Left ventricle myocardium inferior (tissue), 1 donor: ENCODE data around the gene CES4A. TPM values are rescaled to one million over a fixed set of nuclear protein-coding genes. Genes with fewer than 3 reads are reported as not detected.

Experiments used
- DNase-seq: peaks from one replicate; pipeline ENCODE4 v3.0.0-alpha.2; 2020
- H3K27ac ChIP-seq: fragments of 200-600 bp; replicated peaks from 2 replicates; pipeline ENCODE4 v1.8.0; 2021
- H3K27me3 ChIP-seq: fragments of 200-600 bp; 2 replicates; pipeline ENCODE4 v1.8.0; 2021; ENCODE audit warnings: low read depth
- H3K36me3 ChIP-seq: fragments of 200-600 bp; 2 replicates; pipeline ENCODE4 v1.8.0; 2021
- H3K4me1 ChIP-seq: fragments of 200-600 bp; 2 replicates; pipeline ENCODE4 v1.8.0; 2021
- H3K4me3 ChIP-seq: fragments of 200-600 bp; 2 replicates; pipeline ENCODE4 v1.8.0; 2021; ENCODE audit warnings: mild to moderate bottlenecking, moderate library complexity
- H3K9me3 ChIP-seq: fragments of 200-600 bp; replicated peaks from 2 replicates; pipeline ENCODE4 v1.8.0; 2021
- CTCF ChIP-seq: fragments of 200-600 bp; IDR thresholded peaks from 2 replicates; pipeline ENCODE4 v1.8.0; 2021; ENCODE audit warnings: antibody characterized with exemption, mild to moderate bottlenecking, borderline replicate concordance
- intact Hi-C: fragments of 100-400 bp; cut with micrococcal nuclease; formaldehyde crosslinking; loops from one replicate; pipeline ENCODE4 v1.11.0; 2022
- total RNA-seq: library from RNA; stranded (reverse); fragmentation: NEBNext Ultra II Directional; extraction: Animal tissue kit (Norgen Biotek cat#: 25700); gene quantifications from one replicate; pipeline ENCODE4 v1.2.1, GENCODE V29; 2021
- donor health status: DM: no; HTN: yes; CAD: no; lungs with severe emphysema.

Gene CES4A
- total RNA-seq, 1 donor from 2014 or later: 11.0 TPM

- Histone ChIP-seq H3K27ac (peak overlapping the region; percentile 46), H3K4me3 (peak overlapping the region; percentile 71), H3K4me1 (peaks cover 39% of the 10 kb centered on the region), H3K9me3 (no peaks in the 10 kb centered on the region), H3K36me3 (no peaks in the 10 kb centered on the region), H3K27me3 (peaks cover 41% of the 10 kb centered on the region)
- peak; percentile 61 for DNase-seq
- intact Hi-C loops: no loop called here
- no peak for TF ChIP-seq CTCF
These were observed 12.3 kb downstream of the CES4A start for GRCh38 chr16:67000384-67001351.

- Histone ChIP-seq H3K4me3 (no peak overlapping the region), H3K27me3 (peaks cover 41% of the 10 kb centered on the region), H3K36me3 (no peaks in the 10 kb centered on the region), H3K4me1 (peaks cover 30% of the 10 kb centered on the region), H3K27ac (no peak overlapping the region), H3K9me3 (no peaks in the 10 kb centered on the region)
- intact Hi-C loops: no loop called here
- no peak for TF ChIP-seq CTCF
- no peak for DNase-seq
These were observed 13.3 kb downstream of the CES4A start for GRCh38 chr16:67001726-67002125.

GRCh38 chr16:67006930-67007658 is 18.7 kb downstream of the CES4A start:
- H3K4me1 ChIP-seq: no peaks in the 10 kb centered on the region
- no peak for TF ChIP-seq CTCF
- DNase-seq: no peak
- intact Hi-C loops: no loop called here
- no peaks in the 10 kb centered on the region for H3K9me3 ChIP-seq
- H3K36me3 ChIP-seq: no peaks in the 10 kb centered on the region
- H3K4me3 ChIP-seq: no peak overlapping the region
- peaks cover 25% of the 10 kb centered on the region for H3K27me3 ChIP-seq
- H3K27ac ChIP-seq: no peak overlapping the region

GRCh38 chr16:67009158-67009557 is 20.8 kb downstream of the CES4A start:
- intact Hi-C loops: no loop called here
- H3K4me1 ChIP-seq: peaks cover 11% of the 10 kb centered on the region
- no peaks in the 10 kb centered on the region for H3K36me3 ChIP-seq
- no peak overlapping the region for H3K4me3 ChIP-seq
- no peaks in the 10 kb centered on the region for H3K9me3 ChIP-seq
- TF ChIP-seq CTCF: no peak
- no peak for DNase-seq
- H3K27me3 ChIP-seq: peaks cover 9% of the 10 kb centered on the region
- H3K27ac ChIP-seq: no peak overlapping the region

- Histone ChIP-seq H3K4me3 (no peak overlapping the region), H3K9me3 (no peaks in the 10 kb centered on the region), H3K27ac (no peak overlapping the region), H3K36me3 (no peaks in the 10 kb centered on the region), H3K27me3 (no peaks in the 10 kb centered on the region), H3K4me1 (peaks cover 21% of the 10 kb centered on the region)
- DNase-seq: no peak
- TF ChIP-seq CTCF: no peak
- intact Hi-C loops: no loop called here
These were observed 22.9 kb downstream of the CES4A start for GRCh38 chr16:67011274-67011673.
